Suprapubic skin (tissue), 4 donors: Measurements from ENCODE around the gene OR4E1. TPM values are rescaled to one million over a fixed set of nuclear protein-coding genes. Genes with fewer than 3 reads are reported as not detected.

Source experiments
- DNase-seq, 2 donors: peaks; one replicate each; pipeline ENCODE4 v3.0.0-alpha.2; 2019; ENCODE audit warnings: low spot score in 2 of 2
- H3K27ac ChIP-seq: fragments of 200-600 bp; sonication (generic); one replicate; pipeline ENCODE4 v1.5.1; 2019
- H3K27me3 ChIP-seq: fragments of 200-600 bp; sonication (generic); one replicate; pipeline ENCODE4 v1.5.1; 2019
- H3K36me3 ChIP-seq: fragments of 200-600 bp; sonication (generic); one replicate; pipeline ENCODE4 v1.5.1; 2019
- H3K4me1 ChIP-seq: fragments of 200-600 bp; sonication (generic); one replicate; pipeline ENCODE4 v1.5.1; 2019
- H3K4me3 ChIP-seq: fragments of 200-600 bp; sonication (generic); one replicate; pipeline ENCODE4 v1.5.1; 2019; ENCODE audit warnings: mild to moderate bottlenecking
- H3K9me3 ChIP-seq: fragments of 200-600 bp; sonication (generic); one replicate; pipeline ENCODE4 v1.5.1; 2019
- EP300 ChIP-seq: sonication (generic); formaldehyde crosslinking; IDR thresholded peaks from one replicate; pipeline ENCODE4 v1.6.1; 2017; ENCODE audit warnings: antibody characterized with exemption
- POLR2A ChIP-seq, 2 donors: fragments of 450-650 bp; IDR thresholded peaks; one replicate each; pipeline ENCODE4 v1.6.1; 2017; ENCODE audit warnings: antibody characterized with exemption in 2 of 2, mild to moderate bottlenecking in 2 of 2, moderate library complexity in 2 of 2
- POLR2AphosphoS5 ChIP-seq, 3 donors: sonication (generic); formaldehyde crosslinking; IDR thresholded peaks; one replicate each; pipeline ENCODE4 v1.6.1; 2017; ENCODE audit warnings: antibody characterized with exemption in 3 of 3
- WGBS: methylation state at CpG from one replicate; pipeline ENCODE4 v1.1.5; 2018; 5-methylcytosine and 5-hydroxymethylcytosine counted together
- total RNA-seq, 4 donors: library from RNA; depleted of rRNA; stranded (reverse); fragments of >200 nt; gene quantifications; one replicate each; pipeline ENCODE4 v1.1.0, GENCODE V29; 2016
- TF ChIP-seq, protein P1 (sequence below), 2 donors: fragments of 200-600 bp in 1 of 2; fragments of 450-650 bp in 1 of 2; sonication (generic) in 1 of 2; IDR thresholded peaks; one replicate each; pipeline ENCODE4 v1.5.1; 2016 to 2019; ENCODE audit warnings: antibody characterized with exemption in 2 of 2, mild to moderate bottlenecking in 1 of 2, moderate library complexity in 1 of 2

The OR4E1 gene, protein sequence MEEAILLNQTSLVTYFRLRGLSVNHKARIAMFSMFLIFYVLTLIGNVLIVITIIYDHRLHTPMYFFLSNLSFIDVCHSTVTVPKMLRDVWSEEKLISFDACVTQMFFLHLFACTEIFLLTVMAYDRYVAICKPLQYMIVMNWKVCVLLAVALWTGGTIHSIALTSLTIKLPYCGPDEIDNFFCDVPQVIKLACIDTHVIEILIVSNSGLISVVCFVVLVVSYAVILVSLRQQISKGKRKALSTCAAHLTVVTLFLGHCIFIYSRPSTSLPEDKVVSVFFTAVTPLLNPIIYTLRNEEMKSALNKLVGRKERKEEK
- not detected for total RNA-seq

DNA sequence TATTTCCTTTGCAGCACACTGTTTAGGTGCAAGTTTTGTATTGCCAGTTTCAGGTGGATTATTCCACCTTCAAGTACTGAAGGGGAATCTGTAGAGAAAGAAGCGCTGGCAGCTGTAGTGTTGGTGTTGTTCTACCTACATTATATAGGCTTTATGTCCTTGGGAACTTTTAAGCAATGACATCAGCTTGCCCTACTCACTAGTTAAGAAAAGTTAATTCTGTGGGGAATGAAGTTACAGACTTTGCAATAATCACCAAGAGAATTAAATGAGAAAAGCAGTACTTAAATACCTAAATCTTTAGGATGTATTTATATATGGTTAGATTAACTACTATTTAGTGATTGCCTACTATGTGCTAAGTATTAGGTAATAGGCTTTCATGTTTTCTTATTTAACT is at the start of gene OR4E1:
TSS of gene OR4E1 (minus strand) at position 101 of the 400 bp plus-strand sequence. CDS start 2,883 bp downstream, outside the sequence.
- 92% methylated on average over 1 of the region's 1 CpG for WGBS

DNA sequence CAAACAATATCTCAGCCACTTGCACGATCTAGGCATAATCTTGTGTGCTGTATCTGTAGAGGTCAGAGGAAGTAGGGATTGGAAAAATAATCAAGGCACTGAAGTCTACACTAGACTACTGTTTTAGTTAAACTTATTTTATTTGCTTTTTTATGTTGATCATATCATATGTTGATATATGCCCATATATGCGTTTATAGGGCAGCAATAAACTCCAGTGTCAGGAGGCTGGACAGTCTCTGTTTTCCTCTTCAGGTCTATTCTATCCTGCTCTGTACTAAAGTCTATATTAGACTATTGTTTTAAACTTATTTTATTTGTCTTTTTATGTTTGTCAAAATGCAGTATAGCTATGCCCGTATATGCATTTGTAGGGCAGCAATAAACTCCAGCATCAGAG is 47.9 kb upstream of the OR4E1 start:
- no peak for DNase-seq
- Histone ChIP-seq H3K4me3 (no peak overlapping the region), H3K36me3 (no peaks in the 10 kb centered on the region), H3K27ac (no peak overlapping the region), H3K4me1 (no peaks in the 10 kb centered on the region), H3K9me3 (no peaks in the 10 kb centered on the region), H3K27me3 (peaks cover 13% of the 10 kb centered on the region)
- 89% methylated on average over 3 of the region's 3 CpGs for WGBS
- TF ChIP-seq, protein P1, sequence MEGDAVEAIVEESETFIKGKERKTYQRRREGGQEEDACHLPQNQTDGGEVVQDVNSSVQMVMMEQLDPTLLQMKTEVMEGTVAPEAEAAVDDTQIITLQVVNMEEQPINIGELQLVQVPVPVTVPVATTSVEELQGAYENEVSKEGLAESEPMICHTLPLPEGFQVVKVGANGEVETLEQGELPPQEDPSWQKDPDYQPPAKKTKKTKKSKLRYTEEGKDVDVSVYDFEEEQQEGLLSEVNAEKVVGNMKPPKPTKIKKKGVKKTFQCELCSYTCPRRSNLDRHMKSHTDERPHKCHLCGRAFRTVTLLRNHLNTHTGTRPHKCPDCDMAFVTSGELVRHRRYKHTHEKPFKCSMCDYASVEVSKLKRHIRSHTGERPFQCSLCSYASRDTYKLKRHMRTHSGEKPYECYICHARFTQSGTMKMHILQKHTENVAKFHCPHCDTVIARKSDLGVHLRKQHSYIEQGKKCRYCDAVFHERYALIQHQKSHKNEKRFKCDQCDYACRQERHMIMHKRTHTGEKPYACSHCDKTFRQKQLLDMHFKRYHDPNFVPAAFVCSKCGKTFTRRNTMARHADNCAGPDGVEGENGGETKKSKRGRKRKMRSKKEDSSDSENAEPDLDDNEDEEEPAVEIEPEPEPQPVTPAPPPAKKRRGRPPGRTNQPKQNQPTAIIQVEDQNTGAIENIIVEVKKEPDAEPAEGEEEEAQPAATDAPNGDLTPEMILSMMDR (IDR thresholded peaks at IDR 0.05) = no peak
- TF ChIP-seq EP300 (no peak), POLR2A (IDR thresholded peaks at IDR 0.05) (no peak), POLR2AphosphoS5 (IDR thresholded peaks at IDR 0.05) (no peak)

More for the DNA sequence above, at the start of gene OR4E1:
- H3K9me3 ChIP-seq = peaks cover 3% of the 10 kb centered on the region
- no peak for DNase-seq
- no peaks in the 10 kb centered on the region for H3K36me3 ChIP-seq
- H3K4me1 ChIP-seq = no peaks in the 10 kb centered on the region
- no peaks in the 10 kb centered on the region for H3K27me3 ChIP-seq
- H3K27ac ChIP-seq = no peak within 1 kb of the TSS
- TF ChIP-seq, protein P1 (IDR thresholded peaks at IDR 0.05) = no peak
- TF ChIP-seq POLR2AphosphoS5 (IDR thresholded peaks at IDR 0.05) (no peak), EP300 (no peak), POLR2A (IDR thresholded peaks at IDR 0.05) (no peak)
- H3K4me3 ChIP-seq = no peak within 1 kb of the TSS

DNA sequence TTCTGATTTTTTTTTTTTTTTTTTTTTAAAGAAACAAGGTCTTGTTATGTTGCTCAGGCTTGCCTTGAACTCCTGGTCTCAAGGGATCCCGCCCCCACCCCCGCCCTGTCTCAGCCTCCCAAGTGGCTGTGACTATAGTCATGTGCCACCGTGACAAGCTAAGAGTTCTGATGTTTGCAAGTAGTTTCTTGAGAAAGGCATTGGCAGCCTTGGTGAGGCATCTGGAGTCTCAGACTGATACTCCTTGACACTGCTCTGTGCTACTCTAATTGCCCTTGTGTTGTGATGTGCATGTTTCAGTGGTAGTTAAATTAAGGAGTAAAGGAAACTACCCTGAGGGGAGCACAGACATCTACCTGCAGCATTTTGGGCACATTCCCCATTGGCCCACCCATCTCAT is 46.2 kb upstream of the OR4E1 start:
- no peak for TF ChIP-seq POLR2A (IDR thresholded peaks at IDR 0.05)
- TF ChIP-seq, protein P1 (IDR thresholded peaks at IDR 0.05) = no peak
- no peak for TF ChIP-seq EP300
- no peak for TF ChIP-seq POLR2AphosphoS5 (IDR thresholded peaks at IDR 0.05)

DNA sequence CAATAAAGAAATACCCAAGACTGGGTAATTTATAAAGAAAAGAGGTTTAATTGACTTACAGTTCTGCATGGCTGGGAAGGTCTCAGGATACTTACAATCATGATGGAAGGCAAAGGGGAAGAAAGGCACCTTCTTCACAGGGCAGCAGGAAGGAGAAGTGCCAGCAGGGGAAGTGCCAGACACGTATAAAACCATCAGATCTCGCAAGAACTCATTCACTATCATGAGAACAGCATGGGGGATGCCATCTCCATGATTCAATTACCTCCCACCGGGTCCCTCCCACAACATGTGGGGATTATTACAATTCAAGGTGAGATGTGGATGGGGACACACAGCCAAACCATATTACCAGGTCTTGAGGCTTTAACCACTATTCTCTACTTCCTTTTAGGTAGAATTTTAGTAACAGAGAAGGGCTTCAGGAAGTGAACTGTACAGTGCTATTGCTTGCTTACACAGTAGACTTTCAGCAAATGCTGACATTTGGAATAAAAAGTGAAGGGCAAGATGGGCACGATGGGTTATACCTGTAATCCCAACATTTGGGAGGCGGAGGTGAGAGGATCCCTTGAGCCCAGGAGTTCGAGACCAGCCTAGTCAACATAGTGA is 40.8 kb upstream of the OR4E1 start:
- no peak overlapping the region for H3K27ac ChIP-seq
- H3K4me1 ChIP-seq = no peaks in the 10 kb centered on the region
- DNase-seq = no peak
- H3K4me3 ChIP-seq = no peak overlapping the region
- H3K9me3 ChIP-seq = no peaks in the 10 kb centered on the region
- H3K36me3 ChIP-seq = no peaks in the 10 kb centered on the region
- TF ChIP-seq EP300 (no peak), POLR2A (IDR thresholded peaks at IDR 0.05) (no peak), POLR2AphosphoS5 (IDR thresholded peaks at IDR 0.05) (no peak)
- TF ChIP-seq, protein P1 (IDR thresholded peaks at IDR 0.05) = no peak
- H3K27me3 ChIP-seq = no peaks in the 10 kb centered on the region
- WGBS = 81% methylated on average over 6 of the region's 6 CpGs

More for the DNA sequence above, 46.2 kb upstream of the OR4E1 start:
- no peaks in the 10 kb centered on the region for H3K4me1 ChIP-seq
- 80% methylated on average over 3 of the region's 3 CpGs for WGBS
- H3K4me3 ChIP-seq = no peak overlapping the region
- H3K9me3 ChIP-seq = no peaks in the 10 kb centered on the region
- H3K27ac ChIP-seq = no peak overlapping the region
- peaks cover 13% of the 10 kb centered on the region for H3K27me3 ChIP-seq
- H3K36me3 ChIP-seq = no peaks in the 10 kb centered on the region
- no peak for DNase-seq

DNA sequence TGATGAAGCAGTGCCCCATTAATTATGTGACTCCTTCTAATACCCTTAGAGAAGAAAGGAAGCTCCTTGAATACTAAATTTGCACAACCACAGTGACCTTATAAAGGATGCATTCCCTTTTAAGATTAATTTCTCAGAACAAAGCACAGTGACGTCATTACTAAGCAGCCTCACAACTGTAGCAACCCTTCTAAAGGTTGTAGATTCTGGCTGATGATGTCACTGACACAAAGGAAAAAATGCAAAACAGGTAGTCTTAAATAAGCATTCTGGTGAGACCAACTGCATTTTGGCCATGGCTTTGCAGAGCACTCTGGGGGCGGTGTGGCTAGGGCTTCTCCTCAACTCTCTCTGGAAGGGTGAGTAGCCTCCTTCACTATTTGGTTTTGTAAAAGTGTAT is 38.4 kb upstream of the OR4E1 start:
- no peaks in the 10 kb centered on the region for H3K9me3 ChIP-seq
- H3K27me3 ChIP-seq = no peaks in the 10 kb centered on the region
- H3K4me3 ChIP-seq = no peak overlapping the region
- DNase-seq = no peak
- WGBS = 75% methylated on average over 2 of the region's 2 CpGs
- no peaks in the 10 kb centered on the region for H3K4me1 ChIP-seq
- H3K27ac ChIP-seq = no peak overlapping the region
- H3K36me3 ChIP-seq = no peaks in the 10 kb centered on the region
- TF ChIP-seq POLR2A (IDR thresholded peaks at IDR 0.05) (no peak), POLR2AphosphoS5 (IDR thresholded peaks at IDR 0.05) (no peak)
